HuH-7.5 (cell line): Measurements from ENCODE around the gene SELENON.
"Not testable (repeated sequence)": the region's sequence is repeated elsewhere in the genome, so short reads cannot be mapped to it uniquely, and the experiment has no call there.

Source experiments
- DNase-seq: peaks from one replicate; pipeline ENCODE4 v3.0.0; 2011; ENCODE audit warnings: low spot score

SELENON gene

DNA sequence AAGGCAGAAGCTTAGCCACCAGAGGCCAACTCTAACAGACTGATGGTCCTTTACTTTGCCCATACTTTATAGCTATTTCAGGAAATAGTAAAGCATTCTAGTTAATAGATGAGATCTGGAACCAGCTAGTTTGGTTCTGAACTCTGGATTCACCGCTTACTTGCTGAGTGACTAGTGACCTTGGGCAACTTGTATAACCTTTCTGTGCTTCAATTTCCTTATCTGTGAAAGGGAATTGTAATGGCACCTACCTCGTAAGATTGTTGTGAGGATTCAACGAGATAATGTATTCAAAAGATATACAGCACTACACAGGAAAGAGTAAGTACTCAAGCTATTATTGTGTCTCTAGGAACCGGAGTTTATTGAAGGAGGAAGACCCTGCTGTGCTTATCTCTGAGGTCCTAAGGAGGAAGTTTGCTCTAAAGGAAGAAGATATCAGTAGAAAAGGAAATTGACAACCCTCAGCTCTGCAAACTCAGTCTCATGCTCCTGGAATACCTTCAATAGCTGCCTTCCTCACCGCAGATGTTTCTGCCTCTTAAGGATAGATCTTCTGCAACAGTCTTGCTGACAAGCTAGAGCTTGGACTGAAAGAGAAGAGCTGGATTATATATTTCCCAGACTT is 31.7 kb downstream of the SELENON start:
- DNase-seq: no peak

DNA sequence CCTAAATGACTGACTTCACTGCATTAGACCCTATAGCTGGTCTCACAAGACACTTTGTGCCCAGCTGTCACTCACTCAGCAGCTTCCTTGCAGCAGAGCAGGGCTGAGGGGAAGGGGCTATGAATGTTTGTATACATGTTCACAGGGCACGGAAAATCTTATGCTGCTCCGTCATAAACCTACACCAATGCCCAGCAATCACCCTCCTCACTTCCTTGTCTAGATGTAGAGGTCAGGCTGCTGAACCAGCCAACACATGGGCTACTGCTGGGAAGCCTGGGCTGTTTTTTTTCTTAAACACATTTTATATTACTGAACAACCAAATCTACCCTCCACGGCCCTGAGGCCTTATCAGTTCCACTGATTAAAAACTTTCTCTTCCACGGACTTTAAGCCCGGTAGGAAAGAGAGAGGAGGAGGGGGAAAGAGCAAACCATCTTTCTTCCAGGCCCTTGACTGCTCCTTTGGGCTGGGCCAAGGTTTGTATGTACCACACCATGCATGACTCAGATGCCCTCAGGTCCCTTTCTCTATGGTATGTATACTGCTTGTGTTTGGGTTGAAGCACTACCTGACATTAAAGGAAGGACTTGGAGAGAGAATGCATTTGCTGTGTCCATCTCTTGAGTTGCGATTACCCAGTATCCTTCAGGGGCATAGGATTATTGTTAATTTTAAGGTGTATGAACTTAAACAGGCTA is 32.5 kb downstream of the SELENON start:
- DNase-seq: no peak

DNA sequence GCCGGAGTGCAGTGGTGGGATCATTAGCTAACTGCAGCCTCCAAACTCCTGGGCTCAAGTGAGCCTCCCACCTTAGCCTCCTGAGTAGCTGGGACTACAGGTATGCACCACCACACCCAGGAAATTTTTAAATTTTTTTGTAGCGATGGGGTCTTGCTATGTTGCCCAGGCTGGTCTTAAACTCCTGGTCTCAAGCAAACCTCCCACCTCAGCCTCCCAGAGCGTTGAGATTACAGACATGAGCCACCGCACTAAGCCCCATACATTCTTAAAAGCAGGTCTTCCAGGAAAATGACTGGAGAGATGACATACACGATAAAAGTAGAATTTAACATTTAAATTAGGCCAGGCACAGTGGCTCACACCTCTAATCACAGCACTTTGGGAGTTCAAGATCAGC is 33.2 kb downstream of the SELENON start:
- no peak for DNase-seq

DNA sequence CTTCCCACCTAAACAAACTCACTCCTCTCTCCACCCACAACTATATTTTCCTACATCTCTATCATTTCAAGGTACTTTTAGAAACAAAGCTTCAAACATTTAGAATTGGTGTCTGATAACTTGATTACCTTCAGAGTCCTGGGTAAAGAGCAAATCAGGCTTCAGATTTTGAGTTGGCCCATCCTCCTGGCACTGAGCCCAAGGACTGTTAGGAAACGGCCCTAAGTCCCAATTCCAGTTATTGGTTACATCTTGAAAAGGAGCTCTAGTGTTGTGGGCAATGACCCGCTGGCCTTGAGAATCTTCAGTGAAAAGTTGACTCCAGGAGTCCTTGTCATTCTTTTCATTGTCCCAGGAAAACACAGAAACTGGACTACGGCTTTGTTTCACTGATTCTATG is 34.9 kb downstream of the SELENON start:
- DNase-seq: no peak

DNA sequence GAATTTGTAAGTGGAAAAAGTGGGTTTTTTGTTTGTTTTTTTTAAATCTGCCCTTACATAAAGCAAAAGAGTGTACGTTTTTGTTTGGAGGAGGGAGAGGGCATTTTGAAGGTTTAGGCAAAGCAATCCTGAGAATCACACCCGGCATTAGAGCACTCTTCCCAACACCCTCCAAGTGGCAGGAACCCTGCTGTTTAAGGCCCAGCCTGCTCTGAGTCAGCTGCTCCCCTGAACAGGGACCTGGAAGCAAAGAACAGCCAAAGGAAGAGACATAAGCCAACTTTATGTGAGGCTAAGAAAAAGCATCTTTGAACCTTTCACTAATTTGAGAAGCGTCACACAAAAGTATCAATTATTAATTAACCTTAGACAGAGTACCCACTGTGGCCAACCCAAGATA is 36.7 kb downstream of the SELENON start:
- no peak for DNase-seq

DNA sequence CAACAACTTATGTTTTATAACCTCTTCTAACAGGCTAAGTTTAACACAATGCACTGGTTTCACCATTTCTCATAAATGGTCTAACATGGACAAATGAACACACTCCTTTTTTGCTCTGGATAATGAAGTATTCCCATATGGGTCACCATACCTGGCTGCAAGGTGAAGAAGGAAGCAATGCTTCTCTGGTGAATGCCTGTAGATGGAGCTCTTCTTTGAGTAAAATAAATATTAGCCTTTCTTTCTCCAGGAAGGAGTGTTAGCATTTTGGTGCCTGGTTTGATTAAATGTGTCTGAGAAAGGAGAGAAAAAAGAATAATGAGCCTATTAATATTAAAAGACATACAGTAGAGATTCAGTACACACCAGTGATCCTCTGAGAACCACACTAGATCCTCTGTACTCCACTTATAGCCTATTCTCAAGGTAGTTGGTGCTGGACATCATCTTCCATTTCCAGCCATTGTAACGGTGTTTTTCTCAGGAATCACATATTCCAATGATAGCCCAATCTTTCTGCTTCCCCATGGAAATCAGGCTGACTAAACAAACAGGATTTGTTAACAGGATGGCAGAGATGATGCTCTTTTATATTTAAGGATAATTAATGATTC is 37.4 kb downstream of the SELENON start:
- DNase-seq: no peak

DNA sequence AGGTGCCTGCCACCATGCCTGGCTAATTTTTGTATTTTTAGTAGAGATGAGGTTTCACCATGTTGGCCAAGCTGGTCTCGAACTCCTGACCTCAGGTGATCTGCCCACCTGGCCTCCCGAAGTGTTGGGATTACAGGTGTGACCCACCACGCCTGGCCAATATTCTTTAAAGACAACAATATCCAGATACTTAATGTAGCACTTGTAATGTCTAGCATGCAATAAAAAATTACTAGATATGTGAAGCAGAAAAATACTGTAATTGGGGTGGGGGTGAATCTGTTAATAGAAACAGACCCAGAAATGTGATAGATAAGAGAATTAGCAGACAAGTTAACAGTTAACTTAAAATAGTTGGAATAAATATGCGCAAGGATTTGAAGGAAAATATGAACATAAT is 39.8 kb downstream of the SELENON start:
- not testable (repeated sequence) for DNase-seq

DNA sequence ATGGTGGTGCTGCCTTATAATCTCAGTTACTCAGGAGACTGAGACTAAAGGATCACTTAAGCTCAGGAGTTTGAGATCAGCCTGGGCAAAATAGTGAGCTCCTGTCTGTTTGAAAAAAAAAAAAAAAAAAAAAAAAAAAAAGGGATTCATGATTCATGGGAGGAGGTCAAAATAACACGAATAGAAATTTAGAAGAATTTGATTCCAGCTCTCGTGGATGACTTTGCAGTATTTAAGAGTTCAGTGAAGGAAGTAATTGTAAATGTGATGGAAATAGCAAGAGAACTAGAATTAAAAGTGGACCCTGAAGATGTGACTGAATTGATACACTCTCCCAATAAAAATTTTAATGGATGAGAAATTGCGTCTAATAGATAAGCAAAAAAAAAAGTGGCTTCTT is 43.5 kb downstream of the SELENON start:
- DNase-seq: no peak

DNA sequence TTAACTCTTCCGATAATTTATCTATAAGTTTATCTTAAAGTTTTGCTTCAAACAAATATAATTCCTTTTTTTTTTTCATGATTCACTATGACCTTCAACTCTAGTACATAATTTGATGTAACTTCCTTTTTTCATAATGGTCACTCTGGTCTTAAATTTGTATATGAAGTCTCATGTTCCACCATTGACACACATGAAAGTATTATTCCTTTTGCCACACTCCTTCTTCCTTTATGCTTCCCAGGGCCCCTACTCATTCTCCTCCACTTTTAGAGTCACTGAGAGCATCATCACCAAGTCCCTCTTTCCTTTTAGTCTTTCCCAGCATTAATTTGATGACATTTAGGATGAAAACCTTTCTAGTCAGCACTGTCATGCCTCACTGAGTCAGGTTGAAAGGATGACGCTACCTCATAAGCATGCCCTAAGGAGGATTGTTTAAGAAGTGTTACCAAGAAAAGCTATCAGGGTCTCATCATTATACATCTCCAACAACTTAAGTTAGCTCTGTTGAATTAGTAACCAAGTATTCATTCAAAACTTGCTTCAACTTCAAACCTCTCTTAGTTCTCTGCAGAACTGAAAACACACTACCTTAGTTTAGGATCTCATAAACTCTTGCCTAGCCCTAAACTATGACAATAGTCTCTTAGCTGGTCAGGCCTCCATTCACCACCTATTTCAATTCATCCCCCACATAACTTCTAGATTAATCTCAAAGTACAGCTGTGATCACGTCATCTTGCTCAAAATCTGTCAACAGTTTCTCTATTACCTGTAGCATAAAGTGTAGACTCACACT is 44.7 kb downstream of the SELENON start:
- no peak for DNase-seq

DNA sequence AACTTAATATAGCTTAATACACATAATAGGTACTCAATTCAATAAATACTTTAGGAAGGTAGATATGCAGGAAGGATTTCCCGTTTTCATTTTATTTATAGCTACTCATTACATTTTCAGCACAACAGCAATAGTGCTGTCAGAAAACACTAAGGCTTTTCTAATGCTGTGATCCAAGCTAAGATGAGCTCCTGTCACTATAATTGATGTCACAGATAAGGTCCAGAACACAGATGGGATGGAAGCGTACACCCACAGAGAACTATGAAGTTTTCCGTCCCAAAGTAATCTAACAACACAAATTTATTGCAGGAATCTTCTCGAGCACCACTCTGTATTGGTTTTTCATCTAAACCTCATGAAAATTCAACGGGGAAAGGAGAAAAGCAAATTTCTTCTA is 45.7 kb downstream of the SELENON start:
- no peak for DNase-seq

DNA sequence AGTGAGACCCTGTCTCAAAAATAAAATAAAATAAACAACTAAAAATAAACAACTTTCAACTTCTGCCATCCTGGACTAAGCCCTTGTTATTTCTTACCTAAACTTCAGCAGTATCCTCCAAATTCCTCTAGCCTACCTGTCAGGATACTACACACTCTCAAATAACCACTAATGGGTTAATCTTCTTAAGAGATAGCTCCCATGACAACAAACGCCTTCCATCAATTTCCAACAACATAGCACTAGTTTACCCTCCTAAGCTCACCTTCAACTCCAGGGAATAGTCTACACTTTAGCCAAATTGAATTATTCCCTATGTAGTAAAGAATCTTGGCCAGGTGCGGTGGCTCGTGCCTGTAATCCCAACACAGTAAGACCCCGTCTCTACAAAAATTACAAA is 47.9 kb downstream of the SELENON start:
- DNase-seq: no peak

DNA sequence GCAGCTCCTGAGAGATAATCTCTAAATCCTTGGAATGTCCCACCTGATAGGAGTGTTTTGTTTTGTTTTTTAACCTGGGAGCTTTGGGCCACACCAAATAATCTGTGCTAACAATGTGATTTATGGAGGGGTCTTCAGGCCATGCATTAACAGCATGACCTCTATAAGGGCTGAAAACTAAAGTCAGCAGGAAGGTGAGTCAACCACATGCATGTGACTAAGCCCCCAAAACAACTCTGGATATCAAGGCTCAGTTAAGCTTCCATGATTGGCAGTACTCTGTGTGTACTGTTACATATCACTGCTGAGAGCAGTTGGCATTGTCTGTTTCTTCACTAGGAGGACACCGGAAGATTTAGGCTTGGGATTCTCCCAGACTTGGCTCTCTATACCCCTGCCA is 48.5 kb downstream of the SELENON start:
- no peak for DNase-seq

DNA sequence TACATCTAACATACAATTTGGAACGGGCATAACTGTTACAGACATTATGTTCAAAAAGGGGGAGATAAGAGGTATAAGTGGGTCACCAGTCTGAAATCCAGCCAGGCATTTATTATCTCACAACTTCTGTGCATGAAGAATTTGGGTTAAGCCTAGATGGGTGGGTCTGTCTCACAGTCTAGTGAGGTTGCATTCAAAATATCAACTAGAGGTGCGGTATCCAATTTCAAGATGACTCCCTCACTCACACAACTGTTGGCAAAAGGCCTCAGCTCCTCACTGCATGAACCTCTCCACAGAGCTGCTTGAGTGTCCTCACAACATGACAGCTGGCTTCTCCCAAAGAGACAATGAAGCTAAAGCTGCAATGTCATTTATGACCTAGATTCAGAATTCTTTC is 54.6 kb downstream of the SELENON start:
- DNase-seq: no peak

DNA sequence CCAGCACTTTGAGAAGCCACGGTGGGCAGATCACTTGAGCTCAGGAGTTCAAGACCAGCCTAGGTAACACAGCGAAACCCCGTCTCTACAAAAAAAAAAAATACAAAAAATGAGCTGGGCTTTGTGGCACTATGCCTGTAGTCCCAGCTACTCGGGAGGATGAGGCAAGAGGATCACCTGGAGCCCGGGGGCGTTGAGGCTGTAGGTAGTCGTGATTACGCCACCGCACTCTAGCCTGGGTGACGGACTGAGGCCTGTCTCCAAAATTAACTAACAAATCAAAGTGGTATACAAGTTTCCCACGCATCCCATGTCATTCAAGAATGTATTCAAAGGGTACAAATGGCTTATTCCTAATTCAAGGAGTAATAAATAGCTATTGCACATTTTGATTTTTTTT is 56.9 kb downstream of the SELENON start:
- DNase-seq: no peak

DNA sequence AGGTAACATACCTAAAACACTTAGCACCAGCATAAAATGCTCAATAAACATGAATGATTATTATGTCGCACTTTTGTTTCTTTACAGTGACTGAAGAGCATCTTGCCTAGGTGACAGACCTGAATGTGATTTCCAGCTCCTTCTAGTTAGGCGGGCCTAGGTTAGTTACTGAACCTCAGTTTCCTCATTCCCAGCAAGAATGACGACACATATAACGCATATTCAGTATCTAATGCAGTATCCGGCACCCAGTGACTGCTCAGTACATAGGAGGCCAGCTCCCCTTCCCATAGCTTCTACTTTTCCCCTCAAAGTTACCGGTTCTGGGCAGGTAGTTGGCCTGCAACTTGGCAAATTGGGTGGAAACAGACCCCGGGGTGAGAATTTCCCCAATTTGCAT is 58.5 kb downstream of the SELENON start:
- no peak for DNase-seq

DNA sequence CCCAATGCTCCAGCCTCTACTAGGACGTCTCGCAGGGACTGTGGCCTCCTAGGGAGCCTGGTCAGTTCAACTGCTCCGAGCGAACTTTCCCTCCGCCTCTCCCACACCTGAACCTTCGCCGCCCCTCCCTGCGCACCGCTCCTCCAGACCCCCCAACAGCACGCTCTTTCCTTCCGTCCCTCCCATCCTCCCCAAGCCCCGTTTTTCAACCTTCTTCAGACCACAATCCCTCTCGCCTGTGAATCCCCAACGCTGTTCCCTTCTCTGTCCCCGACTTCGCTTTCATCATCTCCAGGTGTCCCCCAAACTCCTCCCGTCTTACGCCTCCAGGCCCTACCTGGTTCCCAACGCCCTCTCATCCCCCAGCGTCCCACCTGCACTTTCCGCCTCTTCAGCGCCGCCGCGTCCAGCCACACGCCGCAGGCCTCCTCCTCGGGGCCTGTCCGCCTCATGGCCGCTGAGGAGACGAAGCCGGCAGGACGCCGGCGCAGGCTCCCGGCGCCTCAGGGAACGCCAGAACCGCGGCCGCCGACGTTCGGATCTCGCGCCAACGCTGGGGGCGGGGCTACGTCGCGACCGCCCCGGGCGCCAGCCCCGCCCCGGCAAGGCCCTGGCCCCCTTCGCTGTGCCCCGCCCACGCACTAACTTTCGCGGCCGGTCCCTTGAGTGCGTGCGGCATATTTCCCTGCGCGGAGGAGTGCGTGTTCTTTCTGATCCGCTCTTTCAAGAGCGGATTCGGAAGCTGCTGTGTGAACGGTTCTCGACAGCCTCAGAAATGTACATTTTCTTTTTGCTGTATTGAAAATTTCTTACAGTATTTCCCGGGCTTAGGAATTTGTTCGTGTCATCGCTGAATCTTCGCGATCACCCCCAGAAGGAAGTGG is 59.2 kb downstream of the SELENON start, which contains the start of gene AUNIP:
TSS of gene AUNIP (minus strand) at position 552 of the 884 bp plus-strand sequence. CDS start at position 452, 100 bp downstream.
- DNase-seq: peak; percentile 81

DNA sequence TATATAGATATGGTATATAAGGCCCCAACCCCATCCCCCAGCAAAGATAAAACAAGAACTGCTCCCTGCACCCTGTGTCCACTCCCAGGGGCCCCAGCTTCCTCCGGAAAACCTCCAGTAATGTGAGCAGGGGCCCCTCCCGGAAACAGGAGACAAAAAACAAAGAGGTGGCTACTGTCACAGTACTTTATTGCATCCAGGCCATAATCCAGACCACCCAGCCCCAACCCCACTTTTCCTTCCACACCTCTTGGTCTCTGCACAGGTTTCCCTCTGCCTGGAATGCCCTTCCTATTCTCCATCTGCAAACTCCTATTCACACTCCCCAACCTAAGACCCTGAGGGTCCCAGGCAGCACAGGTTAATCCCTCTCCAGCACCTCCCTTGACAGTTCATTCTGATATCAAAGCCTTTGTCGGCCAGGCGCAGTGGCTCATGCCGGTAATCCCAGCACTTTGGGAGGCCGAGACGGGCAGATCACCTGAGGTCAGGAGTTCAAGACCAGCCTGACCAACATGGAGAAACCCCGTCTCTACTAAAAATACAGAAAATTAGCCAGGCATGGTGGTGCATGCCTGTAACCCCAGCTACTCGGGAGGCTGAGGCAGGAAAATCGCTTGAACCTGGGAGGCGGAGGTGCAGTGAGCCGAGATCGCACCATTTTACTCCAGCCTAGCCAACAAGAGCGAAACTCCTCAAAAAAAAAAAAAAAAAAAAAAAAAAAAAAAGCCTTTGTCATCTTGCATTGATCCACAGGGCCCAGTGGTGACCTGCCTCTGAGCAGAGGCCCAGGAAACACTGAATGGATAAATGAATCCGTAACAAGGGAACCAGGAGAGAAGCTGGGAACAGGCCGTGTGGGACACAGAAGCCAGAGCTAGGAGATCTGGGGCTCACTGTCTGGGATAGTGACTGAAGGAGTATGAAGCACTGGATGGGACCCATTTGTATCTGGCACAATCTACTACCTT is 61.6 kb downstream of the SELENON start:
- DNase-seq: no peak

DNA sequence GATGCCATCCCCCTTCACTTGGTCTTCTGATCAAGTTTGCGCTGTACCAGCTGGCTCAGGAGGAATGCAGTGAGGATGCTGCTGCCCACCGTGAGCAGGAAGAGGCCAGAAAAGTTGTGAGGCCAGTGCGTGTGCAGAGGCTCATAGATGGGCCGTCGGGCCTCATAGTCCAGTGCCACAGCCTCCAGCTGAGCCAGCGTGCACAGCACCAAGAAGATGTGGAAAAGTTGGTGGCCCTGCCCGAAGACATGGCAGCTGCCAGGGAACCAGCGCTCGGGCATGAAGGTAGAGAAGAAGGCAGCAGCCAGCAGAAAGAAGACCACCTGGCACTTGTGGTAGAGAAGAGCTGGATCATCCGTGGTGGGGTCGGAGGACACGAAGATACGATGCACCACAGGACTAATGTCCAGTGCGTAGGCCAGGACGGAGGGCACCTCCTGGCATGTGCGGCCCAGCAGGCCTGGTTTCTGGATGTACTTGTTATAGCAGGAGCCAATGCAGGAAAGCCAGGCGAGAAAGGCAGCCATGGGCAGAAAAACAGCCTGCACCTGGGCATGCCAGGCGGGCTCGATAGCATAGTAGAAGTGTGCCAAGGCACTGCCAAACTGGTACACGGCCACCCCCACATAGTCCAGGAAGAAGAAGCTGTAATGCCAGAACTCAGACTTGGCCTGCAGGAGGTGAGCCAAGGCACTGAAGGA is 62.9 kb downstream of the SELENON start:
- DNase-seq: no peak

DNA sequence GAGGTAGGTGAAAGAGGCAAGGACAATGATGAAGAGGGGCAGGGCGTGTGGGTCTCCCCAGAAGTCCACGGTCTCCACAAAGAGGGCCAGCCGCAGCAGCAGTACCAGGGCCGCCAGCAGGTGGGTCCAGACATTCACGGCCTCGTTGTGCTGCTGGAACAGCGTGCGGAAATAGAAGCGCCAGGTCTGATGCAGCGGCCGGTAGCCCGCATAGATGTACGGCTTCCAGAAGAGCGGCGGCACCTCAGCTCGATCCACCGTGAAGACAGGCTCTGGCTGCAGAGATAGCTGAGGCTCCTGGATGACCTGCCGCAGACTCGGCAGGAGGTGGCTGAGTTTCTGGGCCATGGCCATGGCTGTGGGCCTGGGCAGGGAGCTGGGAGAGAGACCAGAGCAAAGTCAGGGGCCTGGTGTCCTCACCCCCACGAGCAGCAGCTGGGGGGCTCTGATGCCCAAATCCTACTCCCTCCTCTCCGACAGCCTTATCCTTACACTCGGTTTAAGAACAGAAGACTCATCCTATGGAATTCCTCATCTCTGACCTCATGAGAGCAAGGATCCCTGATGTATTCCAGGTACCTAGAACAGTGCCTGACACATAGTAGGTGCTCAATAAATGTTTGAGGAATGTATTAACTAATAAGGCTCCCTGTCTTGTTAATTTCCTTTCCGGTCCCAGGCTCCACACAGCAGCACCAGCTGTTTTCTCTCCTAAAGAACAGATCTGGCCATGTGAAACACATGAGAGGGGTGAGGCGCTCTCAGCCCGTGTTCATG is 63.7 kb downstream of the SELENON start:
- DNase-seq: no peak
